SH-SY5Y (cell line): ENCODE data around the gene GPHN.

Experiments used
- GATA2 ChIP-seq: IDR thresholded peaks from 2 replicates; pipeline ENCODE4 v1.6.1; 2011; ENCODE audit warnings: mild to moderate bottlenecking, low read depth, low read length
- GATA3 ChIP-seq: IDR thresholded peaks from 2 replicates; pipeline ENCODE4 v1.6.1; 2011; ENCODE audit warnings: low read depth, mild to moderate bottlenecking, low read length, moderate library complexity

GRCh38 chr14:66490143-66491111 is 17.5 kb upstream of the GPHN start:
- TF ChIP-seq GATA2 (no peak), GATA3 (no peak)
